GM23338 (cell line): ENCODE data around the gene PRKCH. TPM values are rescaled to one million over a fixed set of nuclear protein-coding genes. Genes with fewer than 3 reads are reported as not detected.

ENCODE experiments used
- ATAC-seq: fragments of 200-7000 bp; cut with Tn5 transposase; 3 replicates; pipeline ENCODE4 v1.9.1; 2020
- DNase-seq: peaks from one replicate; pipeline ENCODE4 v3.0.0-alpha.2; 2015; ENCODE audit warnings: low spot score
- H2AFZ ChIP-seq: fragments of 200-600 bp; sonication (generic); 2 replicates; pipeline ENCODE4 v1.8.0; 2016; ENCODE audit warnings: antibody characterized with exemption, mild to moderate bottlenecking, moderate library complexity
- H3F3A ChIP-seq: fragments of 200-600 bp; sonication (generic); replicated peaks from 2 replicates; pipeline ENCODE4 v1.8.0; 2017; ENCODE audit warnings: antibody characterized with exemption, mixed run types, low read depth
- H3K27ac ChIP-seq: fragments of 200-600 bp; sonication (generic); 2 replicates; pipeline ENCODE4 v1.6.1; 2016; ENCODE audit warnings: low read depth
- H3K27me3 ChIP-seq: fragments of 200-600 bp; sonication (generic); 2 replicates; pipeline ENCODE4 v1.8.0; 2016; ENCODE audit warnings: mild to moderate bottlenecking, mixed run types, moderate library complexity; ENCODE audit not compliant: insufficient read depth
- H3K36me3 ChIP-seq: fragments of 200-600 bp; sonication (generic); 2 replicates; pipeline ENCODE4 v1.8.0; 2016; ENCODE audit warnings: mild to moderate bottlenecking; ENCODE audit not compliant: insufficient read depth
- H3K4me1 ChIP-seq: fragments of 200-600 bp; sonication (generic); 2 replicates; pipeline ENCODE4 v1.8.0; 2016; ENCODE audit warnings: mild to moderate bottlenecking, moderate library complexity; ENCODE audit not compliant: insufficient read depth
- H3K4me2 ChIP-seq: fragments of 200-600 bp; sonication (generic); 2 replicates; pipeline ENCODE4 v1.7.1; 2017; ENCODE audit warnings: mixed run types
- H3K4me3 ChIP-seq: fragments of 200-600 bp; sonication (generic); 2 replicates; pipeline ENCODE4 v1.6.1; 2016; ENCODE audit warnings: mixed run types
- H3K79me2 ChIP-seq: fragments of 200-600 bp; sonication (generic); replicated peaks from 2 replicates; pipeline ENCODE4 v1.8.0; 2017; ENCODE audit warnings: mild to moderate bottlenecking; ENCODE audit not compliant: insufficient read depth
- H3K9me2 ChIP-seq: fragments of 200-600 bp; sonication (generic); 2 replicates; pipeline ENCODE4 v1.8.0; 2017; ENCODE audit not compliant: insufficient read depth
- H4K20me1 ChIP-seq: fragments of 200-600 bp; sonication (generic); replicated peaks from 2 replicates; pipeline ENCODE4 v1.8.0; 2017; ENCODE audit warnings: mild to moderate bottlenecking; ENCODE audit not compliant: insufficient read depth
- H3K27ac Mint-ChIP-seq: 2 replicates; pipeline ENCODE4 v1.8.0; 2020; ENCODE audit warnings: inconsistent platforms, mild to moderate bottlenecking, moderate library complexity, mixed read lengths
- H3K27me3 Mint-ChIP-seq: 3 replicates; pipeline ENCODE4 v1.8.0; 2022; ENCODE audit warnings: low read depth, mild to moderate bottlenecking, moderate library complexity, mixed read lengths, inconsistent platforms; ENCODE audit not compliant: insufficient read depth, poor library complexity
- H3K36me3 Mint-ChIP-seq: 3 replicates; pipeline ENCODE4 v1.8.0; 2021; ENCODE audit warnings: low read depth, mild to moderate bottlenecking, inconsistent platforms, moderate library complexity, mixed read lengths
- H3K4me1 Mint-ChIP-seq: 3 replicates; pipeline ENCODE4 v1.8.0; 2020; ENCODE audit warnings: mild to moderate bottlenecking, inconsistent platforms, mixed read lengths
- H3K4me3 Mint-ChIP-seq: 3 replicates; pipeline ENCODE4 v1.8.0; 2021; ENCODE audit warnings: moderate library complexity, mild to moderate bottlenecking, inconsistent platforms, mixed read lengths
- H3K9me3 Mint-ChIP-seq: 3 replicates; pipeline ENCODE4 v1.8.0; 2020; ENCODE audit warnings: moderate library complexity, mild to moderate bottlenecking, inconsistent platforms, mixed read lengths
- CREB1 ChIP-seq: fragments of 250-450 bp; sonication (Bioruptor Pico); IDR thresholded peaks from 2 replicates; pipeline ENCODE4 v1.5.0; 2020; ENCODE audit warnings: low read depth, mild to moderate bottlenecking, moderate library complexity
- ETS1 ChIP-seq: IDR thresholded peaks from 2 replicates; pipeline ENCODE4 v1.6.1; 2016; ENCODE audit warnings: antibody characterized with exemption
- POLR2AphosphoS5 ChIP-seq: IDR thresholded peaks from 2 replicates; pipeline ENCODE4 v1.6.1; 2016; ENCODE audit warnings: antibody characterized with exemption, low read depth
- REST ChIP-seq: IDR thresholded peaks from one replicate; pipeline ENCODE4 v1.6.1; 2018; ENCODE audit warnings: antibody characterized with exemption; ENCODE audit not compliant: unreplicated experiment
- ZNF331 ChIP-seq: fragments of 250-450 bp; sonication (Bioruptor Pico); IDR thresholded peaks from 2 replicates; pipeline ENCODE4 v1.5.0; 2020; ENCODE audit warnings: low read depth, mild to moderate bottlenecking, moderate library complexity
- polyA plus RNA-seq: library from polyadenylated mRNA; unstranded; fragments of >200 nt; fragmentation: Nextera tagmentation; extraction: Ambion mirVana; gene quantifications from 2 replicates; pipeline ENCODE4 v1.2.1, GENCODE V29; 2016
- total RNA-seq: library from RNA; depleted of rRNA; stranded (reverse); fragments of >200 nt; shearing (Covaris generic); gene quantifications from 2 replicates; pipeline ENCODE4 v1.2.3, GENCODE V29; 2014
- TF ChIP-seq, protein P1 (sequence below): fragments of 250-450 bp; sonication (Bioruptor Pico); IDR thresholded peaks from 2 replicates; pipeline ENCODE4 v1.5.0; 2020; ENCODE audit warnings: mild to moderate bottlenecking, moderate library complexity

Gene PRKCH
- total and polyA plus RNA-seq, 2 experiments from 2014 or later = 5.4 to 10.1 TPM

DNA sequence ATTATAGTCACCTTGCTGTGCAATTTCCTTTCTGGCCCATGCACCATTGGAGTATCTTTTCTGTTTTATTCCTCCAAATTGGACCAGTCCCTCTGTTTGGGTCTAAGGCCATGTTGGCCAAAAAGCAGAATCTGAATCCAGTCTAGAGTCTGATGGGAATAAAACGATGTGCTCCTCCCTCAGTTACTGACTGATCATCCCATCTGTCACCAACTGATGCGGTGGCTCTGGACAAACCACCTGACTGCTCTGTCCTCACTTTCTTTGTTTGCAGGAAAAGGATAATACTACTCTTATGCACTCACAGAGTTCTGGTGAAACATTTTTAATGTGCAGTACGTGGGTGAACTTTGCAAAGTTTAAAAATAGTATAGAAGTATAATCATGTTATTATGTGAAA lies 253.7 kb downstream of the PRKCH start (continued):
- TF ChIP-seq, protein P1, sequence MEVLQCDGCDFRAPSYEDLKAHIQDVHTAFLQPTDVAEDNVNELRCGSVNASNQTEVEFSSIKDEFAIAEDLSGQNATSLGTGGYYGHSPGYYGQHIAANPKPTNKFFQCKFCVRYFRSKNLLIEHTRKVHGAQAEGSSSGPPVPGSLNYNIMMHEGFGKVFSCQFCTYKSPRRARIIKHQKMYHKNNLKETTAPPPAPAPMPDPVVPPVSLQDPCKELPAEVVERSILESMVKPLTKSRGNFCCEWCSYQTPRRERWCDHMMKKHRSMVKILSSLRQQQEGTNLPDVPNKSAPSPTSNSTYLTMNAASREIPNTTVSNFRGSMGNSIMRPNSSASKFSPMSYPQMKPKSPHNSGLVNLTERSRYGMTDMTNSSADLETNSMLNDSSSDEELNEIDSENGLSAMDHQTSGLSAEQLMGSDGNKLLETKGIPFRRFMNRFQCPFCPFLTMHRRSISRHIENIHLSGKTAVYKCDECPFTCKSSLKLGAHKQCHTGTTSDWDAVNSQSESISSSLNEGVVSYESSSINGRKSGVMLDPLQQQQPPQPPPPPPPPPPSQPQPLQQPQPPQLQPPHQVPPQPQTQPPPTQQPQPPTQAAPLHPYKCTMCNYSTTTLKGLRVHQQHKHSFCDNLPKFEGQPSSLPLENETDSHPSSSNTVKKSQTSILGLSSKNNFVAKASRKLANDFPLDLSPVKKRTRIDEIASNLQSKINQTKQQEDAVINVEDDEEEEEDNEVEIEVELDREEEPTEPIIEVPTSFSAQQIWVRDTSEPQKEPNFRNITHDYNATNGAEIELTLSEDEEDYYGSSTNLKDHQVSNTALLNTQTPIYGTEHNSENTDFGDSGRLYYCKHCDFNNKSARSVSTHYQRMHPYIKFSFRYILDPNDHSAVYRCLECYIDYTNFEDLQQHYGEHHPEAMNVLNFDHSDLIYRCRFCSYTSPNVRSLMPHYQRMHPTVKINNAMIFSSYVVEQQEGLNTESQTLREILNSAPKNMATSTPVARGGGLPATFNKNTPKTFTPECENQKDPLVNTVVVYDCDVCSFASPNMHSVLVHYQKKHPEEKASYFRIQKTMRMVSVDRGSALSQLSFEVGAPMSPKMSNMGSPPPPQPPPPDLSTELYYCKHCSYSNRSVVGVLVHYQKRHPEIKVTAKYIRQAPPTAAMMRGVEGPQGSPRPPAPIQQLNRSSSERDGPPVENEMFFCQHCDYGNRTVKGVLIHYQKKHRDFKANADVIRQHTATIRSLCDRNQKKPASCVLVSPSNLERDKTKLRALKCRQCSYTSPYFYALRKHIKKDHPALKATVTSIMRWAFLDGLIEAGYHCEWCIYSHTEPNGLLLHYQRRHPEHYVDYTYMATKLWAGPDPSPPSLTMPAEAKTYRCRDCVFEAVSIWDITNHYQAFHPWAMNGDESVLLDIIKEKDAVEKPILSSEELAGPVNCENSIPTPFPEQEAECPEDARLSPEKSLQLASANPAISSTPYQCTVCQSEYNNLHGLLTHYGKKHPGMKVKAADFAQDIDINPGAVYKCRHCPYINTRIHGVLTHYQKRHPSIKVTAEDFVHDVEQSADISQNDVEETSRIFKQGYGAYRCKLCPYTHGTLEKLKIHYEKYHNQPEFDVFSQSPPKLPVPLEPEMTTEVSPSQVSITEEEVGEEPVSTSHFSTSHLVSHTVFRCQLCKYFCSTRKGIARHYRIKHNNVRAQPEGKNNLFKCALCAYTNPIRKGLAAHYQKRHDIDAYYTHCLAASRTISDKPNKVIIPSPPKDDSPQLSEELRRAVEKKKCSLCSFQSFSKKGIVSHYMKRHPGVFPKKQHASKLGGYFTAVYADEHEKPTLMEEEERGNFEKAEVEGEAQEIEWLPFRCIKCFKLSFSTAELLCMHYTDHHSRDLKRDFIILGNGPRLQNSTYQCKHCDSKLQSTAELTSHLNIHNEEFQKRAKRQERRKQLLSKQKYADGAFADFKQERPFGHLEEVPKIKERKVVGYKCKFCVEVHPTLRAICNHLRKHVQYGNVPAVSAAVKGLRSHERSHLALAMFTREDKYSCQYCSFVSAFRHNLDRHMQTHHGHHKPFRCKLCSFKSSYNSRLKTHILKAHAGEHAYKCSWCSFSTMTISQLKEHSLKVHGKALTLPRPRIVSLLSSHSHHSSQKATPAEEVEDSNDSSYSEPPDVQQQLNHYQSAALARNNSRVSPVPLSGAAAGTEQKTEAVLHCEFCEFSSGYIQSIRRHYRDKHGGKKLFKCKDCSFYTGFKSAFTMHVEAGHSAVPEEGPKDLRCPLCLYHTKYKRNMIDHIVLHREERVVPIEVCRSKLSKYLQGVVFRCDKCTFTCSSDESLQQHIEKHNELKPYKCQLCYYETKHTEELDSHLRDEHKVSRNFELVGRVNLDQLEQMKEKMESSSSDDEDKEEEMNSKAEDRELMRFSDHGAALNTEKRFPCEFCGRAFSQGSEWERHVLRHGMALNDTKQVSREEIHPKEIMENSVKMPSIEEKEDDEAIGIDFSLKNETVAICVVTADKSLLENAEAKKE (CRISPR knock-in tag) = no peak
- no peak for TF ChIP-seq ZNF331 (CRISPR knock-in tag)
- no peak for TF ChIP-seq CREB1 (CRISPR knock-in tag)
- TF ChIP-seq REST = no peak
- no peak for TF ChIP-seq POLR2AphosphoS5

DNA sequence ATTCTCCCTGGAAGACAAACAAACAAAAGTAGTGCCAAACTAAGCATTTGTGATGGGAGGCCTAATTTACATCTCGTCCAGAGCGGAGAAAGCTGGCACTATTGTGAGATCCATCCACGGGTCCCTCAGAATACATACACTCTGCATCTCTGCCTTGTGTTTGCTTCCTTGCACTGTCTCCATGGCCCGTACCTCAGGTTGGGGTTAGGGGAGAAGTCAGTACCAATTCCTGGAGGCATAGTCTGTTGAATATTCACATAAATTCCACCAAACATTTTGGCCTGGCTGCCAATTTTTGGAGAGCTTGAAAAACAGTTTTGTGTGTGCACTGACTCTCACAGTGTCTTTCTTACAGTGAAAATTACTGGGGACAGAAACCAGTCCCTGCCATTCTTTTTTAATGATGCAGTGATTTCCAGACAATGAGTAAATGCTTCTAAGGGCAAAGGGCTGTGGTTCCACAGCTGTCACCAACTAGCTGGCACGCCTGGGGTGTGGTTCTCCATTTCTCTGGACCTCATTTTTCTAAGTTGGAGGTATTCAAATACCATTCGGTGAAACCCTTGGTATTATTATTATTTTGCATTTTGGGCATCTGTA lies 254.3 kb downstream of the PRKCH start:
- no peaks in the 10 kb centered on the region; the same call in 1 of the 3 replicates for H3K4me1 Mint-ChIP-seq
- no peaks in the 10 kb centered on the region for H3K36me3 Mint-ChIP-seq
- DNase-seq = no peak
- Histone ChIP-seq H4K20me1 (no peaks in the 10 kb centered on the region), H3K36me3 (no peaks in the 10 kb centered on the region), H2AFZ (no peak overlapping the region), H3K4me2 (no peak overlapping the region), H3K27ac (no peak overlapping the region), H3K4me1 (no peaks in the 10 kb centered on the region), H3K79me2 (no peaks in the 10 kb centered on the region), H3K27me3 (no peaks in the 10 kb centered on the region), H3K9me2 (no peaks in the 10 kb centered on the region), H3K4me3 (no peak overlapping the region), H3F3A (no peaks in the 10 kb centered on the region)
- no peaks in the 10 kb centered on the region for H3K27me3 Mint-ChIP-seq
- no peaks in the 10 kb centered on the region for H3K9me3 Mint-ChIP-seq
- no peak for ATAC-seq
- H3K27ac Mint-ChIP-seq = no peak overlapping the region
- H3K4me3 Mint-ChIP-seq = no peak overlapping the region
- TF ChIP-seq REST = no peak
- TF ChIP-seq ETS1 = no peak
